Left lung (tissue), 10 donors: ENCODE results near the gene GSN. TPM values are rescaled to one million over a fixed set of nuclear protein-coding genes. Genes with fewer than 3 reads are reported as not detected.

Source experiments
- ATAC-seq: fragments of 200-7000 bp; cut with Tn5 transposase; one replicate; pipeline ENCODE4 v1.9.1; 2020; ENCODE audit warnings: moderate library complexity
- DNase-seq, 4 donors: peaks; one replicate each; pipeline ENCODE4 v3.0.0-alpha.2; 2013 to 2020
- H3K27ac ChIP-seq, 2 donors: fragments of 200-600 bp; sonication (generic) in 1 of 2; one replicate each; pipeline versions ENCODE4 v1.5.0 to v1.8.0; 2020 to 2021
- H3K27me3 ChIP-seq, 2 donors: fragments of 200-600 bp; sonication (generic) in 1 of 2; one replicate each; pipeline versions ENCODE4 v1.5.0 to v1.8.0; 2020 to 2021
- H3K36me3 ChIP-seq, 2 donors: fragments of 200-600 bp; sonication (generic) in 1 of 2; one replicate each; pipeline versions ENCODE4 v1.5.0 to v1.8.0; 2020 to 2021
- H3K4me1 ChIP-seq, 2 donors: fragments of 200-600 bp; one replicate each; pipeline ENCODE4 v1.8.0; 2021
- H3K4me3 ChIP-seq, 2 donors: fragments of 200-600 bp; sonication (generic) in 1 of 2; one replicate each; pipeline versions ENCODE4 v1.5.0 to v1.8.0; 2020 to 2021; ENCODE audit warnings: mild to moderate bottlenecking in 1 of 2
- H3K9me3 ChIP-seq, 2 donors: fragments of 200-600 bp; sonication (generic) in 1 of 2; one replicate each; pipeline versions ENCODE4 v1.5.0 to v1.8.0; 2020 to 2021
- CTCF ChIP-seq, 2 donors: fragments of 200-600 bp; sonication (generic) in 1 of 2; IDR thresholded peaks; one replicate each; pipeline versions ENCODE4 v1.5.0 to v1.8.0; 2021; ENCODE audit warnings: antibody characterized with exemption in 2 of 2
- intact Hi-C, 2 donors: fragments of 100-400 bp; cut with DNase I; formaldehyde crosslinking; loops; one replicate each; pipeline versions ENCODE4 v1.11.2 to v1.14.2; 2022
- polyA plus RNA-seq, 6 donors: library from polyadenylated mRNA; unstranded; fragments of 120-200 nt; gene quantifications; one replicate each; pipeline ENCODE4 v1.2.1, GENCODE V29; 2013; ENCODE audit not compliant: insufficient read length in 6 of 6
- total RNA-seq, 2 donors: library from RNA; stranded (reverse); fragmentation: NEBNext Ultra II Directional; extraction: Animal tissue kit (Norgen Biotek cat#: 25700); gene quantifications; one replicate each; pipeline ENCODE4 v1.2.1, GENCODE V29; 2021
- donor health status: DM: no; HTN: yes; CAD: no.
- donor health status: DM: no; HTN: no; CAD: no.

Gene GSN
- total and polyA plus RNA-seq, 8 donors, result 43.0 to 485 (median 54.9) TPM

- intact Hi-C loops, result no loop called here
- no peak for ATAC-seq
- H3K27ac ChIP-seq, result peak overlapping the region in 1 of 2 donors; percentile 35
Observed at GRCh38 chr9:121220996-121221663, 46.8 kb upstream of the GSN start.

GRCh38 chr9:121221664-121222055, 46.3 kb upstream of the GSN start:
- peaks cover 0 to 12% of the 10 kb centered on the region in 2 donors for H3K4me1 ChIP-seq
- ATAC-seq (no peak), DNase-seq (no peak)
- H3K9me3 ChIP-seq, result no peaks in the 10 kb centered on the region
- no peaks in the 10 kb centered on the region for H3K27me3 ChIP-seq
- intact Hi-C loops, result no loop called here
- no peak for TF ChIP-seq CTCF (IDR thresholded peaks at IDR 0.05)
- H3K27ac ChIP-seq, result no peak overlapping the region
- H3K4me3 ChIP-seq, result no peak overlapping the region
- H3K36me3 ChIP-seq, result no peaks in the 10 kb centered on the region

More at GRCh38 chr9:121220996-121221663, 46.8 kb upstream of the GSN start:
- no peaks in the 10 kb centered on the region for H3K9me3 ChIP-seq
- no peak for TF ChIP-seq CTCF (IDR thresholded peaks at IDR 0.05)
- no peaks in the 10 kb centered on the region for H3K36me3 ChIP-seq
- peak in 1 of 4 donors; percentile 79 for DNase-seq
- H3K27me3 ChIP-seq, result no peaks in the 10 kb centered on the region
- no peak overlapping the region for H3K4me3 ChIP-seq
- peaks cover 0 to 17% of the 10 kb centered on the region in 2 donors for H3K4me1 ChIP-seq

- peaks cover 0 to 9% of the 10 kb centered on the region in 2 donors for H3K4me1 ChIP-seq
- H3K4me3 ChIP-seq, result no peak overlapping the region
- TF ChIP-seq CTCF (IDR thresholded peaks at IDR 0.05), result peak; percentile 64 to 72
- no peak overlapping the region for H3K27ac ChIP-seq
- intact Hi-C loops, result no loop called here
- no peaks in the 10 kb centered on the region for H3K9me3 ChIP-seq
- DNase-seq, result no peak
- ATAC-seq, result peak; percentile 74
- H3K36me3 ChIP-seq, result no peaks in the 10 kb centered on the region
- H3K27me3 ChIP-seq, result no peaks in the 10 kb centered on the region
Observed at GRCh38 chr9:121222524-121223171, 45.3 kb upstream of the GSN start.

- Histone ChIP-seq H3K4me1 (peaks cover 0 to 9% of the 10 kb centered on the region in 2 donors), H3K27me3 (no peaks in the 10 kb centered on the region), H3K27ac (no peak overlapping the region), H3K9me3 (no peaks in the 10 kb centered on the region), H3K4me3 (no peak overlapping the region), H3K36me3 (no peaks in the 10 kb centered on the region)
- DNase-seq (no peak), ATAC-seq (no peak)
- TF ChIP-seq CTCF (IDR thresholded peaks at IDR 0.05), result no peak
- intact Hi-C loops, result no loop called here
Observed at GRCh38 chr9:121225240-121225639, 42.7 kb upstream of the GSN start.

- H3K9me3 ChIP-seq, result no peaks in the 10 kb centered on the region
- no peak for TF ChIP-seq CTCF (IDR thresholded peaks at IDR 0.05)
- H3K4me1 ChIP-seq, result peaks cover 0 to 7% of the 10 kb centered on the region in 2 donors
- H3K4me3 ChIP-seq, result no peak overlapping the region
- no peaks in the 10 kb centered on the region for H3K27me3 ChIP-seq
- no peaks in the 10 kb centered on the region for H3K36me3 ChIP-seq
- H3K27ac ChIP-seq, result no peak overlapping the region
- intact Hi-C loops, result no loop called here
- no peak for DNase-seq
- no peak for ATAC-seq
Observed at GRCh38 chr9:121226175-121226574, 41.8 kb upstream of the GSN start.
